Spleen (tissue), 11 donors: ENCODE data around the gene SLC16A5. TPM values are rescaled to one million over a fixed set of nuclear protein-coding genes. Genes with fewer than 3 reads are reported as not detected.
A peak's percentile ranks its signal among the peaks of the same experiment; 100 is the strongest.

Experiments
- DNase-seq: peaks from one replicate; pipeline ENCODE4 v3.0.0-alpha.2; 2020
- H3K27ac ChIP-seq, 8 donors: fragments of 200-600 bp; sonication (generic) in 7 of 8; 1 replicate in 4 of 8; 2 replicates in 4 of 8; pipeline versions ENCODE4 v1.5.0 to v1.8.0; 2016 to 2021; ENCODE audit warnings: inconsistent platforms in 4 of 8, mild to moderate bottlenecking in 4 of 8, moderate library complexity in 1 of 8
- H3K27me3 ChIP-seq, 7 donors: fragments of 200-600 bp; sonication (generic) in 6 of 7; replicated peaks in 1 of 7; 1 replicate in 4 of 7; 2 replicates in 3 of 7; pipeline versions ENCODE4 v1.5.0 to v1.8.0; 2016 to 2021; ENCODE audit warnings: inconsistent platforms in 3 of 7, mild to moderate bottlenecking in 1 of 7
- H3K36me3 ChIP-seq, 6 donors: fragments of 200-600 bp; sonication (generic) in 5 of 6; 1 replicate in 4 of 6; 2 replicates in 2 of 6; pipeline versions ENCODE4 v1.5.0 to v1.8.0; 2016 to 2021; ENCODE audit warnings: inconsistent platforms in 2 of 6
- H3K4me1 ChIP-seq, 6 donors: fragments of 200-600 bp; sonication (generic) in 5 of 6; 1 replicate in 3 of 6; 2 replicates in 3 of 6; pipeline versions ENCODE4 v1.5.0 to v1.8.0; 2016 to 2021; ENCODE audit warnings: inconsistent platforms in 3 of 6
- H3K4me3 ChIP-seq, 8 donors: fragments of 200-600 bp; sonication (generic) in 7 of 8; 1 replicate in 4 of 8; 2 replicates in 4 of 8; pipeline versions ENCODE4 v1.5.0 to v1.8.0; 2016 to 2021; ENCODE audit warnings: inconsistent platforms in 4 of 8, mild to moderate bottlenecking in 4 of 8, moderate library complexity in 2 of 8
- H3K9me3 ChIP-seq, 8 donors: fragments of 200-600 bp; sonication (generic) in 7 of 8; 1 replicate in 4 of 8; 2 replicates in 4 of 8; pipeline versions ENCODE4 v1.5.0 to v1.8.0; 2016 to 2021; ENCODE audit warnings: inconsistent platforms in 4 of 8
- CTCF ChIP-seq, 11 experiments: fragments of 200-600 bp in 7 of 11; fragments of 450-650 bp in 4 of 11; sonication (generic) in 4 of 11; IDR thresholded peaks in 8 of 11; conservative IDR thresholded peaks in 3 of 11; 1 replicate in 7 of 11; 2 replicates in 4 of 11; pipeline versions ENCODE4 v1.4.0 to v1.8.0; 2016 to 2021; ENCODE audit warnings: antibody characterized with exemption in 11 of 11, inconsistent platforms in 4 of 11, mild to moderate bottlenecking in 1 of 11
- POLR2A ChIP-seq, 3 donors: fragments of 450-650 bp; IDR thresholded peaks; one replicate each; pipeline ENCODE4 v1.5.1; 2017; ENCODE audit warnings: antibody characterized with exemption in 3 of 3, mild to moderate bottlenecking in 1 of 3
- POLR2AphosphoS5 ChIP-seq, 3 donors: sonication (generic); formaldehyde crosslinking; IDR thresholded peaks; one replicate each; pipeline ENCODE4 v1.5.1; 2017; ENCODE audit warnings: antibody characterized with exemption in 3 of 3
- WGBS, 5 donors: extraction: QIAGEN DNeasy Blood & Tissue Kit in 3 of 5; methylation state at CpG; one replicate each; pipeline versions ENCODE4 v1.1.5 to v1.1.7; 2013 to 2018; 5-methylcytosine and 5-hydroxymethylcytosine counted together
- intact Hi-C: fragments of 100-400 bp; cut with DNase I; formaldehyde crosslinking; loops from one replicate; pipeline ENCODE4 v1.15.0; 2023; ENCODE audit warnings: low total_unique reads
- polyA plus RNA-seq, 3 donors: library from polyadenylated mRNA; stranded (reverse); fragments of 200-250 nt; gene quantifications; one replicate each; pipeline ENCODE4 v1.2.1, GENCODE V29; 2013
- total RNA-seq, 7 donors: library from RNA; depleted of rRNA in 3 of 7; stranded (reverse); fragments of >200 nt in 3 of 7; fragmentation: NEBNext Ultra II Directional in 4 of 7; extraction: Animal tissue kit (Norgen Biotek cat#: 25700) in 4 of 7; gene quantifications; one replicate each; pipeline versions ENCODE4 v1.1.0 to v1.2.1, GENCODE V29; 2016 to 2021
- donor health status: healthy with polysubstance abuse.
- donor health status: DM: no; HTN: no; CAD: no; lungs with moderate emphysema.
- donor health status: DM: no; HTN: no; CAD: no.
- donor health status: Bipolar disorder and iron deficiency.
- donor health status: healthy.
- donor health status: DM: no; HTN: no; CAD: no.
- donor health status: DM: yes; HTN: yes; CAD: no.

The SLC16A5 gene
- total and polyA plus RNA-seq, 10 donors = 3.1 to 31.0 (median 12.2) TPM

GRCh38 chr17:75096082-75096625, 8.4 kb downstream of the SLC16A5 start:
- H3K4me1 ChIP-seq = peaks cover 5 to 61% (median 36%) of the 10 kb centered on the region in 6 donors

GRCh38 chr17:75097865-75098264, 10.1 kb downstream of the SLC16A5 start:
- Histone ChIP-seq H3K36me3 (peaks cover 0 to 56% (median 12%) of the 10 kb centered on the region in 6 donors), H3K27ac (no peak overlapping the region)
- 91 to 99% (median 94%) methylated on average over 7 of the region's 7 CpGs for WGBS, 5 donors

More at GRCh38 chr17:75096082-75096625, 8.4 kb downstream of the SLC16A5 start:
- intact Hi-C loops = no loop called here
- 21 to 36% (median 32%) methylated on average over 14 of the region's 14 CpGs for WGBS, 5 donors
- H3K4me3 ChIP-seq = peak overlapping the region in 1 of 8 donors; percentile 41
- peak overlapping the region in 7 of 8 donors; percentile 45 to 87 (median 76) for H3K27ac ChIP-seq
- TF ChIP-seq CTCF (IDR thresholded peaks at IDR 0.05 in 8 of 11, conservative IDR thresholded peaks at IDR 0.05 in 3 of 11) (no peak), POLR2AphosphoS5 (IDR thresholded peaks at IDR 0.05) (peak; percentile 66 to 81 (median 70)), POLR2A (IDR thresholded peaks at IDR 0.05) (no peak)
- H3K36me3 ChIP-seq = peaks cover 0 to 56% (median 12%) of the 10 kb centered on the region in 6 donors
- H3K27me3 ChIP-seq = no peaks in the 10 kb centered on the region
- DNase-seq = peak; percentile 90
- H3K9me3 ChIP-seq = no peaks in the 10 kb centered on the region

GRCh38 chr17:75098861-75099260, 11.1 kb downstream of the SLC16A5 start:
- TF ChIP-seq POLR2A (IDR thresholded peaks at IDR 0.05) (no peak), POLR2AphosphoS5 (IDR thresholded peaks at IDR 0.05) (no peak), CTCF (IDR thresholded peaks at IDR 0.05 in 8 of 11, conservative IDR thresholded peaks at IDR 0.05 in 3 of 11) (no peak)
- intact Hi-C loops = no loop called here
- 81 to 92% (median 88%) methylated on average over 7 of the region's 7 CpGs for WGBS, 5 donors

More at GRCh38 chr17:75097865-75098264, 10.1 kb downstream of the SLC16A5 start:
- Histone ChIP-seq H3K27me3 (no peaks in the 10 kb centered on the region), H3K9me3 (no peaks in the 10 kb centered on the region), H3K4me3 (no peak overlapping the region), H3K4me1 (peaks cover 0 to 57% (median 29%) of the 10 kb centered on the region in 6 donors)
- TF ChIP-seq POLR2AphosphoS5 (IDR thresholded peaks at IDR 0.05) (no peak), CTCF (IDR thresholded peaks at IDR 0.05 in 8 of 11, conservative IDR thresholded peaks at IDR 0.05 in 3 of 11) (no peak), POLR2A (IDR thresholded peaks at IDR 0.05) (no peak)
- DNase-seq = no peak
- intact Hi-C loops = no loop called here

GRCh38 chr17:75099881-75100595, 12.3 kb downstream of the SLC16A5 start:
- H3K36me3 ChIP-seq = peaks cover 0 to 57% (median 12%) of the 10 kb centered on the region in 6 donors
- DNase-seq = no peak

More at GRCh38 chr17:75098861-75099260, 11.1 kb downstream of the SLC16A5 start:
- peaks cover 0 to 49% (median 21%) of the 10 kb centered on the region in 6 donors for H3K4me1 ChIP-seq
- H3K36me3 ChIP-seq = peaks cover 0 to 55% (median 12%) of the 10 kb centered on the region in 6 donors
- no peak for DNase-seq
- no peak overlapping the region for H3K4me3 ChIP-seq
- no peaks in the 10 kb centered on the region for H3K27me3 ChIP-seq
- no peak overlapping the region for H3K27ac ChIP-seq
- no peaks in the 10 kb centered on the region for H3K9me3 ChIP-seq

More at GRCh38 chr17:75099881-75100595, 12.3 kb downstream of the SLC16A5 start:
- Histone ChIP-seq H3K27ac (no peak overlapping the region), H3K4me1 (peaks cover 0 to 41% (median 18%) of the 10 kb centered on the region in 6 donors), H3K9me3 (no peaks in the 10 kb centered on the region), H3K27me3 (no peaks in the 10 kb centered on the region), H3K4me3 (no peak overlapping the region)
- intact Hi-C loops = no loop called here
- TF ChIP-seq CTCF (IDR thresholded peaks at IDR 0.05 in 8 of 11, conservative IDR thresholded peaks at IDR 0.05 in 3 of 11) (no peak), POLR2A (IDR thresholded peaks at IDR 0.05) (no peak), POLR2AphosphoS5 (IDR thresholded peaks at IDR 0.05) (peak in 1 of 3 donors; percentile 17)
- 95 to 99% (median 97%) methylated on average over 23 to 31 of the region's 31 CpGs for WGBS, 5 donors
